Erythroblast (primary cell): ENCODE measurements around the gene GNB5.

ENCODE experiments used
- GATA1 ChIP-seq: IDR thresholded peaks from 2 replicates; pipeline ENCODE4 v1.6.1; 2011; ENCODE audit warnings: low read depth, mild to moderate bottlenecking, control low read depth, low read length, moderate library complexity
- POLR2A ChIP-seq: IDR thresholded peaks from 2 replicates; pipeline ENCODE4 v1.6.1; 2011; ENCODE audit warnings: mild to moderate bottlenecking, low read length

DNA sequence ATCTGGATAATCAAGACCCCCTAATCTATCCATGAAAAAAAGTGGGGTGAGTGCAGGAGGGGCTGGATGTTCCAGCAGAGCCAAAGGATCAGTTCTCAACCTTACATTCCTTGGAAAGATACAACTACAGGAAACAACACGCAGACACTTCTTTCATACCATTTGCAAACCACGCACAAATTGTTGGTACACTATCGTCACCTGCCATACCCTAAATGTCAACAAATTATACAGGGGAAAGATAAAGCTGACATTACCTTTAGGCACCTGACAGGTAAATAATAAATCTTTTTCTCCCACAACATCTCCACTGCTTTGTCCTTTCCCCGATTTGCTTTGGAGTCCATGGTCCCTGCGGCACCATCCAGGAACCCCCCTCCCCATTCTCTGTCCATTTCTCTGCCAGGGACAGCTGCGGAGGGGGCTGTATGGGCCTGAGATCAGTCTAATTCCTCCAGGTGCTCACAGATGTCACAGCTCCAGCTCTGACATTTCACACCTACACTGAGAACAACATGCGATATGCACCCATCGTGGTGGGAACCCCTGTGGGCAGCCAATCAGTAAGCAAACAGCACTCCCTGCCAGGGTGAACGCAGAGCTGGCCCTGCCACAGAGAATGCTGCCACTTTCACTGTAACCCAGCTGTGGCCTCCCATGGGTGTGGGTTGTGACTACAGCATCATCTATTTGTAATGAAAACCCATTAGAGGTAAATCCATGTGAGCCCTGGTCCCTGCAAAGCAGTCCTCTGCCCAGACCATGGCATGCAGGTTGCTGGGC lies 41.0 kb downstream of the GNB5 start:
- TF ChIP-seq POLR2A (no peak), GATA1 (no peak)
